Skeletal muscle cell (primary cell): Measurements from ENCODE around the gene MACC1.
"Not testable (repeated sequence)": the region's sequence is repeated elsewhere in the genome, so short reads cannot be mapped to it uniquely, and the experiment has no call there.

ENCODE experiments used
- DNase-seq: peaks from one replicate; pipeline ENCODE4 v3.0.0-alpha.2; 2010; ENCODE audit warnings: low read depth
- H3K4me3 ChIP-seq: 2 replicates; pipeline ENCODE4 v1.5.1; 2011; ENCODE audit warnings: low read depth, mild to moderate bottlenecking, control low read depth, low read length, moderate library complexity

MACC1 gene

GRCh38 chr7:20189852-20190251 lies 27.3 kb downstream of the MACC1 start:
- H3K4me3 ChIP-seq: no peak overlapping the region
- DNase-seq: no peak

- DNase-seq: no peak
- H3K4me3 ChIP-seq: no peak overlapping the region
These were observed 28.6 kb downstream of the MACC1 start for GRCh38 chr7:20188567-20188966.

- not testable (repeated sequence) for H3K4me3 ChIP-seq
These were observed 29.3 kb downstream of the MACC1 start for GRCh38 chr7:20187850-20188249.

GRCh38 chr7:20185988-20186387 lies 31.2 kb downstream of the MACC1 start:
- no peak for DNase-seq
- no peak overlapping the region for H3K4me3 ChIP-seq

More at GRCh38 chr7:20187850-20188249, 29.3 kb downstream of the MACC1 start:
- not testable (repeated sequence) for DNase-seq

- H3K4me3 ChIP-seq: no peak overlapping the region
- no peak for DNase-seq
These were observed 34.1 kb downstream of the MACC1 start for GRCh38 chr7:20183086-20183485.

GRCh38 chr7:20176578-20177242 lies 40.5 kb downstream of the MACC1 start:
- no peak overlapping the region for H3K4me3 ChIP-seq
- DNase-seq: no peak

- DNase-seq: no peak
- no peak overlapping the region for H3K4me3 ChIP-seq
These were observed 43.4 kb downstream of the MACC1 start for GRCh38 chr7:20173828-20174227.

- DNase-seq: no peak
These were observed 44.3 kb downstream of the MACC1 start for GRCh38 chr7:20172736-20173334.

GRCh38 chr7:20170633-20171032 lies 46.6 kb downstream of the MACC1 start:
- DNase-seq: no peak
- H3K4me3 ChIP-seq: no peak overlapping the region

More at GRCh38 chr7:20172736-20173334, 44.3 kb downstream of the MACC1 start:
- no peak overlapping the region for H3K4me3 ChIP-seq

GRCh38 chr7:20165146-20165510 lies 52.1 kb downstream of the MACC1 start:
- no peak overlapping the region for H3K4me3 ChIP-seq
- DNase-seq: no peak

GRCh38 chr7:20164425-20165145 lies 52.6 kb downstream of the MACC1 start:
- DNase-seq: no peak
- H3K4me3 ChIP-seq: no peak overlapping the region

GRCh38 chr7:20162665-20163064 lies 54.5 kb downstream of the MACC1 start:
- H3K4me3 ChIP-seq: no peak overlapping the region
- no peak for DNase-seq

- no peak overlapping the region for H3K4me3 ChIP-seq
- no peak for DNase-seq
These were observed 57.9 kb downstream of the MACC1 start for GRCh38 chr7:20159226-20159747.

GRCh38 chr7:20158684-20159083 lies 58.5 kb downstream of the MACC1 start:
- H3K4me3 ChIP-seq: no peak overlapping the region
- no peak for DNase-seq

GRCh38 chr7:20157456-20157855 lies 59.7 kb downstream of the MACC1 start:
- H3K4me3 ChIP-seq: no peak overlapping the region
- no peak for DNase-seq

- no peak for DNase-seq
- H3K4me3 ChIP-seq: no peak overlapping the region
These were observed 63.2 kb downstream of the MACC1 start for GRCh38 chr7:20153999-20154398.

GRCh38 chr7:20153567-20153966 lies 63.6 kb downstream of the MACC1 start:
- no peak overlapping the region for H3K4me3 ChIP-seq
- DNase-seq: no peak

- DNase-seq: no peak
- H3K4me3 ChIP-seq: no peak overlapping the region
These were observed 64.7 kb downstream of the MACC1 start for GRCh38 chr7:20152511-20152910.

GRCh38 chr7:20151708-20152456 lies 65.3 kb downstream of the MACC1 start:
- no peak overlapping the region for H3K4me3 ChIP-seq

GRCh38 chr7:20146451-20146850 lies 70.7 kb downstream of the MACC1 start:
- no peak overlapping the region for H3K4me3 ChIP-seq
- no peak for DNase-seq

More at GRCh38 chr7:20151708-20152456, 65.3 kb downstream of the MACC1 start:
- DNase-seq: no peak
